Neuronal stem cell (in vitro differentiated cells): ENCODE results near the gene SERPINB12.
A peak's percentile ranks its signal among the peaks of the same experiment; 100 is the strongest.

Experiments used
- DNase-seq: peaks from one replicate; pipeline ENCODE4 v3.0.0-alpha.2; 2013; ENCODE audit warnings: low spot score
- H2AFZ ChIP-seq: one replicate; pipeline ENCODE4 v1.6.1; 2013; ENCODE audit warnings: mild to moderate bottlenecking, low read length, inconsistent platforms
- H2AK5ac ChIP-seq: 2 replicates; pipeline ENCODE4 v1.6.1; 2013; ENCODE audit warnings: low read depth, mild to moderate bottlenecking, inconsistent platforms, low read length, moderate library complexity, mixed read lengths
- H2BK120ac ChIP-seq: 2 replicates; pipeline ENCODE4 v1.6.1; 2013; ENCODE audit warnings: low read depth, mild to moderate bottlenecking, inconsistent platforms, low read length, moderate library complexity, mixed read lengths
- H2BK12ac ChIP-seq: one replicate; pipeline ENCODE4 v1.6.1; 2013; ENCODE audit warnings: low read length, inconsistent platforms
- H2BK15ac ChIP-seq: 2 replicates; pipeline ENCODE4 v1.6.1; 2013; ENCODE audit warnings: mild to moderate bottlenecking, low read length, inconsistent platforms, mixed read lengths
- H2BK5ac ChIP-seq: one replicate; pipeline ENCODE4 v1.6.1; 2013; ENCODE audit warnings: inconsistent platforms, mild to moderate bottlenecking, low read length, moderate library complexity
- H3K14ac ChIP-seq: one replicate; pipeline ENCODE4 v1.6.1; 2013; ENCODE audit warnings: low read length, inconsistent platforms
- H3K18ac ChIP-seq: 2 replicates; pipeline ENCODE4 v1.6.1; 2013; ENCODE audit warnings: low read length, inconsistent platforms
- H3K23ac ChIP-seq: 2 replicates; pipeline ENCODE4 v1.6.1; 2013; ENCODE audit warnings: low read depth, mild to moderate bottlenecking, mixed read lengths, low read length, inconsistent platforms; ENCODE audit not compliant: poor library complexity
- H3K27ac ChIP-seq: replicated peaks from 3 replicates; pipeline ENCODE4 v1.5.1; 2013; ENCODE audit warnings: low read length, inconsistent platforms
- H3K27me3 ChIP-seq, 3 experiments: 2 replicates each; pipeline ENCODE4 v1.6.1; 2013; ENCODE audit warnings: low read length in 3 of 3, mild to moderate bottlenecking in 2 of 3, inconsistent platforms in 1 of 3, low read depth in 1 of 3, mixed read lengths in 1 of 3, moderate library complexity in 1 of 3; ENCODE audit not compliant: control insufficient read depth in 3 of 3, insufficient read depth in 3 of 3
- H3K36me3 ChIP-seq, 2 donors: replicated peaks in 1 of 2; 2 replicates each; pipeline ENCODE4 v1.6.1; 2013; ENCODE audit warnings: low read length in 2 of 2; ENCODE audit not compliant: control insufficient read depth in 2 of 2, insufficient read depth in 2 of 2
- H3K4ac ChIP-seq: 2 replicates; pipeline ENCODE4 v1.6.1; 2013; ENCODE audit warnings: inconsistent platforms, mild to moderate bottlenecking, low read length, moderate library complexity
- H3K4me1 ChIP-seq, 2 donors: 1 replicate in 1 of 2; 2 replicates in 1 of 2; pipeline ENCODE4 v1.6.1; 2013; ENCODE audit warnings: low read length in 2 of 2, low read depth in 1 of 2; ENCODE audit not compliant: control insufficient read depth in 2 of 2, insufficient read depth in 1 of 2
- H3K4me2 ChIP-seq: one replicate; pipeline ENCODE4 v1.6.1; 2013; ENCODE audit warnings: mild to moderate bottlenecking, low read length, inconsistent platforms; ENCODE audit not compliant: insufficient read depth, poor library complexity, severe bottlenecking
- H3K4me3 ChIP-seq, 2 donors: 2 replicates each; pipeline ENCODE4 v1.5.1; 2013; ENCODE audit warnings: low read length in 2 of 2, mild to moderate bottlenecking in 2 of 2, inconsistent platforms in 1 of 2, moderate library complexity in 1 of 2
- H3K79me1 ChIP-seq: one replicate; pipeline ENCODE4 v1.6.1; 2013; ENCODE audit warnings: low read depth, mild to moderate bottlenecking, inconsistent platforms, low read length, moderate library complexity
- H3K9ac ChIP-seq: one replicate; pipeline ENCODE4 v1.6.1; 2013; ENCODE audit warnings: mild to moderate bottlenecking, low read depth, low read length, inconsistent platforms; ENCODE audit not compliant: poor library complexity
- H3K9me3 ChIP-seq, 2 donors: replicated peaks in 1 of 2; 2 replicates each; pipeline versions ENCODE3 to v1.6.1; 2013; ENCODE audit warnings: low read length in 2 of 2, mild to moderate bottlenecking in 2 of 2, inconsistent platforms in 1 of 2, low read depth in 1 of 2, mixed read lengths in 1 of 2, moderate library complexity in 1 of 2; ENCODE audit not compliant: control insufficient read depth in 2 of 2, insufficient read depth in 1 of 2
- H4K8ac ChIP-seq: one replicate; pipeline ENCODE4 v1.6.1; 2013; ENCODE audit warnings: low read depth, mild to moderate bottlenecking, inconsistent platforms, low read length, moderate library complexity
- H4K91ac ChIP-seq: one replicate; pipeline ENCODE4 v1.6.1; 2013; ENCODE audit warnings: low read length, low read depth, mild to moderate bottlenecking, inconsistent platforms; ENCODE audit not compliant: poor library complexity
- WGBS, 2 donors: extraction: QIAGEN DNeasy Blood & Tissue Kit; methylation state at CpG; one replicate each; pipeline ENCODE4 v1.1.7; 2013; ENCODE audit warnings: missing lambda C conversion rate in 2 of 2, mixed read lengths in 1 of 2; ENCODE audit not compliant: insufficient read length in 2 of 2, insufficient replicate concordance in 1 of 2; ENCODE audit errors: extremely low coverage in 2 of 2; 5-methylcytosine and 5-hydroxymethylcytosine counted together

Gene SERPINB12

DNA sequence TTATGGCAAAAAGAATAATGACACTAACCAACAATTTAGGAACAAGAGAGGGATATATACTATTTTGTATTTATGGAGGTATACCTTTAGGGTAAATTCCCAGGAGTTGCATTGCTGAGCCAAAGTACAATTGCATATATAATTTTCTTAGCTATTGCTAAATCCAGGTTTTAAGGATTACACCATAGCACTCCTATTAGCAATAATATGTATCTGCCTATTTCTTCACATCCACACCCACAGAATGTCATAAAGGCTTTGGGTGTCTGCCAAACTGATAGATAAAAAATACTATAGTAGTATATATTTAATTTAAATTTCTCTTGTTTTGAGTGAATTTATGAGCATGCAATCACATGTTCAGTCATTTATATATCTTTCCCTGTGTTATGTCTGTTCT is 33.5 kb downstream of the SERPINB12 start:
- H3K79me1 ChIP-seq = no peaks in the 10 kb centered on the region
- no peak overlapping the region for H3K4me3 ChIP-seq
- no peaks in the 10 kb centered on the region for H3K27me3 ChIP-seq
- H2AK5ac ChIP-seq = no peak overlapping the region
- no peaks in the 10 kb centered on the region for H3K4me1 ChIP-seq
- H3K9me3 ChIP-seq = no peaks in the 10 kb centered on the region
- no peak for DNase-seq
- H3K14ac ChIP-seq = no peak overlapping the region
- no peak overlapping the region for H2AFZ ChIP-seq
- no peak overlapping the region for H3K4me2 ChIP-seq
- H3K23ac ChIP-seq = no peak overlapping the region
- H3K9ac ChIP-seq = no peak overlapping the region
- H2BK15ac ChIP-seq = no peak overlapping the region
- H3K18ac ChIP-seq = no peak overlapping the region
- H4K91ac ChIP-seq = no peak overlapping the region
- no peak overlapping the region for H2BK12ac ChIP-seq
- H2BK5ac ChIP-seq = no peak overlapping the region
- no peak overlapping the region for H3K4ac ChIP-seq
- no peak overlapping the region for H3K27ac ChIP-seq
- no peaks in the 10 kb centered on the region for H3K36me3 ChIP-seq
- no peak overlapping the region for H2BK120ac ChIP-seq
- H4K8ac ChIP-seq = no peak overlapping the region

DNA sequence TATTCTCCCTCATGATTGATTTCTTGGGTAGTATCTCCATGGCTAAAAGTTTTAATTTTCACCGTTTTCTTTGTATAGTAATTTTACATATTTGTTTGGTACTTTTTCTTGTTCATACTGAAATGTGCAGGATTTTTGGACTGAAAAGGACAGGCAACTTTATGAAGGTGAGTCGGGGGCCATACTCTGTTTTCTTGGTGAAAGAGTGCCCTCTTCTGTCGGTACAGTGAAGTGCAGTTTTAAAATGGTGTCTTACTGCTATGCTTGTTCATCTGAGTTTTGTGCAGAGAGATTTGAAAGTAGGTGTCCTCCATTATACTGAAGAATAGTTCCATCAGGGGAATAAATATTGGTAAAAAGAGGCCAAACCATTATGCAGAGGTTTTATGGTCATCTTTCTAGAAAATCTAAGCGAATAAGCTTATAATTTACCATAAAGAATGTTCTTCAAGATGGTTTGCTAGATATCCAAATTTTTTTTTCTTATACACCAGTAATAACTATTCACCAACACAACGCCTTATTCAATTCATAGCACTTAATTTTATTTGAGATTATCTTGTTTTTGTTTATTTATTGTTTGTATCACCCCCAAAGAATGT is 36.3 kb downstream of the SERPINB12 start:
- no peak overlapping the region for H3K4ac ChIP-seq
- no peak overlapping the region for H2AFZ ChIP-seq
- H2AK5ac ChIP-seq = no peak overlapping the region
- no peak overlapping the region for H3K4me3 ChIP-seq
- no peak overlapping the region for H2BK15ac ChIP-seq
- no peaks in the 10 kb centered on the region for H3K79me1 ChIP-seq
- H3K27me3 ChIP-seq = no peaks in the 10 kb centered on the region
- no peak overlapping the region for H2BK12ac ChIP-seq
- peak; percentile 67 for DNase-seq
- no peak overlapping the region for H3K14ac ChIP-seq
- no peak overlapping the region for H3K27ac ChIP-seq
- no peaks in the 10 kb centered on the region for H3K4me1 ChIP-seq
- no peak overlapping the region for H3K9ac ChIP-seq
- H3K4me2 ChIP-seq = no peak overlapping the region
- no peaks in the 10 kb centered on the region for H3K9me3 ChIP-seq
- no CpG with 5 or more reads among the region's 5 CpGs for WGBS, 2 donors
- H2BK5ac ChIP-seq = no peak overlapping the region
- H3K36me3 ChIP-seq = no peaks in the 10 kb centered on the region
- H3K18ac ChIP-seq = no peak overlapping the region
- no peak overlapping the region for H4K8ac ChIP-seq
- no peak overlapping the region for H2BK120ac ChIP-seq
- H3K23ac ChIP-seq = no peak overlapping the region
- no peak overlapping the region for H4K91ac ChIP-seq

DNA sequence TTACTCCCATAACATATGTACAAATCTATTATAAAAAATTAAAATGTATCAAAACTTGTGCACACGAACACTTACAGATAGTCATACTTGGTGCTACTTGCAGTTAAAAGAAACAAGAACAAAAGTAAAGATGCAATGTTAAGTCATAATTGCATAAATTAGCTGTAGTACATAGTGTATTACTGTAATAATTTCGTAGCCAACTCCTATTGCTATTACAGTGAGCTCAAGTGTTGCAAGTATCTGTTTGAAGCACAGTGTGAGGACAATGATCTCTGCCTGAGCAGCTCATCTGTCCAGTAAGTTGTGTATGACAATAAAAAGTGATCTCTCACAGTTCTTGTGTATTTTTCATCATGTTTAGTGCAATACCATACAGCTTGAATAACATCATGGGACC is 37.4 kb downstream of the SERPINB12 start:
- Histone ChIP-seq H2BK120ac (no peak overlapping the region), H3K27ac (no peak overlapping the region), H2BK15ac (no peak overlapping the region), H2AFZ (no peak overlapping the region), H3K14ac (no peak overlapping the region), H3K18ac (no peak overlapping the region), H4K8ac (no peak overlapping the region), H3K4ac (no peak overlapping the region), H3K9me3 (no peaks in the 10 kb centered on the region), H3K4me1 (no peaks in the 10 kb centered on the region), H2BK5ac (no peak overlapping the region), H3K9ac (no peak overlapping the region), H4K91ac (no peak overlapping the region), H3K4me3 (no peak overlapping the region), H2AK5ac (no peak overlapping the region), H3K36me3 (no peaks in the 10 kb centered on the region), H2BK12ac (no peak overlapping the region), H3K79me1 (no peaks in the 10 kb centered on the region), H3K4me2 (no peak overlapping the region), H3K23ac (no peak overlapping the region), H3K27me3 (no peaks in the 10 kb centered on the region)
- no CpG with 5 or more reads among the region's 2 CpGs for WGBS, 2 donors
- DNase-seq = no peak

DNA sequence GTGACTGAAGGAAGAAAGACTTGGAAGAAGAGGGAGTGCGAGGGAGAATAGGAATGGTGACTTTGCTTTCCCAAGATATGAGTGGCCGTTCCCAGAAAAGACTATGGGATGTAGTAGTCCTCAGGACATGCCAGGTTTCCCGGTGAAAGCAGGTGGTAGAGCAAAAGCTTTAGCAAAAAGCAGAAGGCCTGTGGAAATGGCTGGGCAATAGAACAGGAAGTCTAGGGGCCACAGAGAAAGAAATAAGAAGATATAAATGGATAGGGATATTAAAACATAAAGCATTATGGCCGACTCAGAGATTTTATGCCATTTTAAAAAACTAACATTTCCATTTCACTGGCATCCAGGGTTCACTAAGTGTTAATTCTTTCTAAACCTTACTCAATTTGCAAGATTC is 43.8 kb downstream of the SERPINB12 start:
- no CpG with 5 or more reads among the region's 4 CpGs for WGBS, 2 donors
- no peak overlapping the region for H3K14ac ChIP-seq
- H2BK12ac ChIP-seq = no peak overlapping the region
- no peak overlapping the region for H2AK5ac ChIP-seq
- no peaks in the 10 kb centered on the region for H3K4me1 ChIP-seq
- H3K79me1 ChIP-seq = no peaks in the 10 kb centered on the region
- H2BK15ac ChIP-seq = no peak overlapping the region
- no peak overlapping the region for H2BK120ac ChIP-seq
- H3K18ac ChIP-seq = no peak overlapping the region
- no peak for DNase-seq
- no peak overlapping the region for H3K23ac ChIP-seq
- no peak overlapping the region for H3K4me2 ChIP-seq
- no peak overlapping the region for H4K91ac ChIP-seq
- no peak overlapping the region for H3K4me3 ChIP-seq
- H3K27ac ChIP-seq = no peak overlapping the region
- no peaks in the 10 kb centered on the region for H3K9me3 ChIP-seq
- peaks cover 0 to 6% (median 0%) of the 10 kb centered on the region in 3 experiments for H3K27me3 ChIP-seq
- H4K8ac ChIP-seq = no peak overlapping the region
- no peak overlapping the region for H3K4ac ChIP-seq
- H2BK5ac ChIP-seq = no peak overlapping the region
- H2AFZ ChIP-seq = no peak overlapping the region
- H3K36me3 ChIP-seq = no peaks in the 10 kb centered on the region
- no peak overlapping the region for H3K9ac ChIP-seq
